Common myeloid progenitor, CD34-positive (primary cell): Measurements from ENCODE around the gene TARBP2.

Experiments used
- CTCF ChIA-PET: fragments of 350-600 bp; sonication (Branson Sonifier 250); formaldehyde crosslinking; loops from one replicate; lab custom pipeline; 2021; ENCODE audit warnings: antibody characterized with exemption; lab: Charles Lee
- POLR2A ChIA-PET: fragments of 350-600 bp; sonication (Branson Sonifier 250); formaldehyde crosslinking; loops from one replicate; lab custom pipeline; 2021; ENCODE audit warnings: antibody characterized with exemption; lab: Charles Lee
- DNase-seq, 3 donors: peaks; one replicate each; pipeline versions ENCODE4 v3.0.0 to v3.0.0-alpha.2; 2013
- H3K27ac ChIP-seq, 2 experiments: 1 replicate in 1 of 2; 2 replicates in 1 of 2; pipeline ENCODE4 v1.7.0; 2013; ENCODE audit warnings: inconsistent platforms in 2 of 2, low read length in 2 of 2, mild to moderate bottlenecking in 2 of 2, low read depth in 1 of 2, moderate library complexity in 1 of 2; ENCODE audit not compliant: severe bottlenecking in 2 of 2, insufficient read depth in 1 of 2, poor library complexity in 1 of 2
- H3K27me3 ChIP-seq, 5 experiments: replicated peaks in 2 of 5; 1 replicate in 3 of 5; 2 replicates in 2 of 5; pipeline versions ENCODE4 v1.6.1 to v1.7.0; 2013; ENCODE audit warnings: low read length in 4 of 5, mild to moderate bottlenecking in 2 of 5, moderate library complexity in 2 of 5, inconsistent platforms in 1 of 5; ENCODE audit not compliant: insufficient read depth in 5 of 5, control insufficient read depth in 4 of 5
- H3K36me3 ChIP-seq, 4 experiments: 1 replicate in 2 of 4; 2 replicates in 2 of 4; pipeline versions ENCODE4 v1.6.1 to v1.7.0; 2013; ENCODE audit warnings: low read length in 3 of 4, control low read depth in 1 of 4, mild to moderate bottlenecking in 1 of 4; ENCODE audit not compliant: control insufficient read depth in 4 of 4, insufficient read depth in 4 of 4
- H3K4me1 ChIP-seq, 4 experiments: 1 replicate in 3 of 4; 2 replicates in 1 of 4; pipeline versions ENCODE4 v1.6.1 to v1.7.1; 2013; ENCODE audit warnings: low read length in 3 of 4, mild to moderate bottlenecking in 3 of 4, control low read depth in 1 of 4, inconsistent platforms in 1 of 4, moderate library complexity in 1 of 4; ENCODE audit not compliant: control insufficient read depth in 4 of 4, insufficient read depth in 4 of 4; ENCODE audit errors: control extremely low read depth in 1 of 4
- H3K4me3 ChIP-seq, 7 experiments: 1 replicate in 4 of 7; 2 replicates in 3 of 7; pipeline versions ENCODE4 v1.5.1 to v1.7.0; 2013; ENCODE audit warnings: mild to moderate bottlenecking in 7 of 7, low read length in 6 of 7, moderate library complexity in 6 of 7, inconsistent platforms in 2 of 7, low read depth in 2 of 7, control low read depth in 1 of 7; ENCODE audit not compliant: insufficient read depth in 4 of 7, control insufficient read depth in 1 of 7; ENCODE audit errors: extremely low read depth in 1 of 7
- H3K9me3 ChIP-seq, 5 experiments: 1 replicate in 4 of 5; 2 replicates in 1 of 5; pipeline versions ENCODE4 v1.6.1 to v1.7.1; 2013; ENCODE audit warnings: low read length in 4 of 5, mild to moderate bottlenecking in 2 of 5, inconsistent platforms in 1 of 5, low read depth in 1 of 5, moderate library complexity in 1 of 5; ENCODE audit not compliant: control insufficient read depth in 4 of 5, insufficient read depth in 2 of 5; ENCODE audit errors: control extremely low read depth in 1 of 5
- WGBS: methylation state at CpG from one replicate; pipeline ENCODE4 v1.1.5; 2013; ENCODE audit not compliant: insufficient coverage; 5-methylcytosine and 5-hydroxymethylcytosine counted together

TARBP2 gene

GRCh38 chr12:53498235-53498630 lies 2.9 kb upstream of the TARBP2 start:
- POLR2A ChIA-PET, result interaction anchor here (0.6 kb wide), 1 partner anchor 67 kb away, joined by 3 read pairs; no protein-coding TSS in a partner anchor

GRCh38 chr12:53499266-53500141 lies 1.6 kb upstream of the TARBP2 start, which contains the start of gene MAP3K12:
TSS of gene MAP3K12 (minus strand) at chr12:53499458. CDS start at chr12:53487391, 12,067 bp downstream.
- Histone ChIP-seq H3K9me3 (no peaks in the 10 kb centered on the region), H3K27ac (peak within 1 kb of the TSS; percentile 86 to 95), H3K36me3 (peaks cover 0 to 15% (median 8%) of the 10 kb centered on the region in 4 experiments), H3K27me3 (no peaks in the 10 kb centered on the region), H3K4me1 (peaks cover 6 to 62% (median 38%) of the 10 kb centered on the region in 4 experiments), H3K4me3 (peak within 1 kb of the TSS; percentile 40 to 84 (median 73))
- ChIA-PET CTCF (interaction anchor here (1.3 to 2.5 kb wide), 5 partner anchors 9 to 17 kb away, joined by 4 to 10 read pairs (median 5); no protein-coding TSS in a partner anchor), POLR2A (interaction anchor here (1.1 to 1.9 kb wide), 4 partner anchors 8 to 178 kb away, joined by 3 to 11 read pairs (median 4); partner anchors contain the start of gene AAAS)
- DNase-seq, result peak in 1 of 3 donors; percentile 52
- 1% methylated on average over 30 of the region's 51 CpGs for WGBS

More at GRCh38 chr12:53498235-53498630, 2.9 kb upstream of the TARBP2 start:
- Histone ChIP-seq H3K27me3 (no peaks in the 10 kb centered on the region), H3K4me1 (peaks cover 12 to 75% (median 50%) of the 10 kb centered on the region in 4 experiments), H3K27ac (no peak overlapping the region), H3K9me3 (no peaks in the 10 kb centered on the region), H3K4me3 (peak overlapping the region in 1 of 7 experiments; percentile 75), H3K36me3 (peaks cover 0 to 2% (median 0%) of the 10 kb centered on the region in 4 experiments)
- DNase-seq, result no peak
- CTCF ChIA-PET, result interaction anchor here (2.2 to 2.5 kb wide), 2 partner anchors 10 to 16 kb away, joined by 9 to 10 read pairs; partner anchors contain the start of gene NPFF
- WGBS, result 94% methylated on average over 2 of the region's 2 CpGs

GRCh38 chr12:53500142-53500775 lies 824 bp upstream of the TARBP2 start:
- H3K4me1 ChIP-seq, result peaks cover 6 to 59% (median 35%) of the 10 kb centered on the region in 4 experiments
- peak overlapping the region; percentile 86 to 95 for H3K27ac ChIP-seq
- H3K27me3 ChIP-seq, result no peaks in the 10 kb centered on the region
- H3K4me3 ChIP-seq, result peak overlapping the region; percentile 20 to 84 (median 73)
- WGBS, result 2% methylated on average over 17 of the region's 17 CpGs
- peaks cover 3 to 23% (median 16%) of the 10 kb centered on the region in 4 experiments for H3K36me3 ChIP-seq
- CTCF ChIA-PET, result interaction anchor here (0.9 to 2.0 kb wide), 12 partner anchors 8 to 179 kb away, joined by 3 to 7 read pairs (median 5); partner anchors contain the start of gene AAAS
- peak; percentile 53 to 70 (median 67) for DNase-seq
- H3K9me3 ChIP-seq, result no peaks in the 10 kb centered on the region
- POLR2A ChIA-PET, result interaction anchor here (0.8 to 1.9 kb wide), 10 partner anchors 8 to 179 kb away, joined by 3 to 11 read pairs (median 3); partner anchors contain the start of gene AAAS

GRCh38 chr12:53501615-53502181 lies 615 bp downstream of the TARBP2 start:
- H3K9me3 ChIP-seq, result no peaks in the 10 kb centered on the region
- peak overlapping the region; percentile 37 to 84 (median 73) for H3K4me3 ChIP-seq
- 92% methylated on average over 8 of the region's 10 CpGs for whole genome bisulfite sequencing
- peaks cover 8 to 37% (median 29%) of the 10 kb centered on the region in 4 experiments for H3K36me3 ChIP-seq
- no peak for DNase-seq
- ChIA-PET CTCF (interaction anchor here (1.0 to 2.0 kb wide), 7 partner anchors 9 to 179 kb away, joined by 3 to 7 read pairs (median 5); no protein-coding TSS in a partner anchor), POLR2A (interaction anchor here (0.9 to 1.9 kb wide), 4 partner anchors 13 to 32 kb away, joined by 3 to 6 read pairs (median 4); no protein-coding TSS in a partner anchor)
- H3K27me3 ChIP-seq, result no peaks in the 10 kb centered on the region
- peaks cover 4 to 49% (median 34%) of the 10 kb centered on the region in 4 experiments for H3K4me1 ChIP-seq
- peak overlapping the region; percentile 86 to 95 for H3K27ac ChIP-seq

- CTCF ChIA-PET, result interaction anchor here (1.7 kb wide), 1 partner anchor 157 kb away, joined by 5 read pairs; no protein-coding TSS in a partner anchor
- 93% methylated on average over 2 of the region's 9 CpGs for WGBS
Observed at GRCh38 chr12:53502331-53502730, 1.2 kb downstream of the TARBP2 start.

More at GRCh38 chr12:53502331-53502730, 1.2 kb downstream of the TARBP2 start:
- H3K36me3 ChIP-seq, result peaks cover 10 to 43% (median 36%) of the 10 kb centered on the region in 4 experiments
- H3K27ac ChIP-seq, result peak overlapping the region in 1 of 2 experiments; percentile 95
- peaks cover 4 to 43% (median 34%) of the 10 kb centered on the region in 4 experiments for H3K4me1 ChIP-seq
- no peaks in the 10 kb centered on the region for H3K9me3 ChIP-seq
- H3K4me3 ChIP-seq, result peak overlapping the region in 3 of 7 experiments; percentile 73 to 84 (median 75)
- DNase-seq, result no peak
- no peaks in the 10 kb centered on the region for H3K27me3 ChIP-seq
- POLR2A ChIA-PET, result no interaction called here
